Neural cell (in vitro differentiated cells): ENCODE results near the gene NCK1. TPM values are rescaled to one million over a fixed set of nuclear protein-coding genes. Genes with fewer than 3 reads are reported as not detected.

Source experiments
- H2AFZ ChIP-seq: fragments of 200-600, 300-800 bp; sonication (generic), shearing (Covaris generic); 2 replicates; pipeline ENCODE4 v1.6.0; 2014; ENCODE audit warnings: low read depth, mild to moderate bottlenecking, antibody characterized with exemption, low read length, moderate library complexity
- H3F3A ChIP-seq: fragments of 200-600 bp; shearing (Covaris generic); 2 replicates; pipeline ENCODE4 v1.6.1; 2016; ENCODE audit warnings: mild to moderate bottlenecking, moderate library complexity, mixed read lengths, antibody characterized with exemption, low read length; ENCODE audit not compliant: insufficient read depth, poor library complexity, severe bottlenecking
- H3K27ac ChIP-seq: fragments of 200-600, 300-800 bp; sonication (generic), shearing (Covaris generic); 2 replicates; pipeline ENCODE4 v1.5.1; 2014; ENCODE audit warnings: mild to moderate bottlenecking, low read length, moderate library complexity
- H3K27me3 ChIP-seq: fragments of 300-800, 200-600 bp; sonication (generic), shearing (Covaris generic); 2 replicates; pipeline ENCODE4 v1.6.0; 2014; ENCODE audit warnings: mild to moderate bottlenecking, low read depth, low read length, moderate library complexity; ENCODE audit not compliant: insufficient read depth
- H3K36me3 ChIP-seq: fragments of 300-800, 200-600 bp; sonication (generic), shearing (Covaris generic); 2 replicates; pipeline ENCODE4 v1.5.1; 2014; ENCODE audit warnings: mild to moderate bottlenecking, antibody characterized with exemption, low read length, moderate library complexity; ENCODE audit not compliant: insufficient read depth
- H3K4me2 ChIP-seq: fragments of 300-800, 200-600 bp; sonication (generic), shearing (Covaris generic); 2 replicates; pipeline ENCODE4 v1.6.0; 2014; ENCODE audit warnings: mild to moderate bottlenecking, low read length
- H3K4me3 ChIP-seq: fragments of 300-800, 200-600 bp; sonication (generic), shearing (Covaris generic); 2 replicates; pipeline ENCODE4 v1.5.1; 2014; ENCODE audit warnings: mild to moderate bottlenecking, low read length, moderate library complexity
- H3K79me2 ChIP-seq: fragments of 200-600 bp; shearing (Covaris generic); replicated peaks from 2 replicates; pipeline ENCODE4 v1.6.0; 2014; ENCODE audit warnings: mild to moderate bottlenecking, low read length, moderate library complexity; ENCODE audit not compliant: insufficient read depth
- H3K9ac ChIP-seq: fragments of 300-800, 200-600 bp; sonication (generic), shearing (Covaris generic); 2 replicates; pipeline ENCODE4 v1.6.1; 2016; ENCODE audit warnings: mild to moderate bottlenecking, low read length, mixed read lengths
- H3K9me2 ChIP-seq: fragments of 200-600 bp; shearing (Covaris generic); 2 replicates; pipeline ENCODE4 v1.6.1; 2016; ENCODE audit warnings: mild to moderate bottlenecking, low read length, mixed read lengths; ENCODE audit not compliant: insufficient read depth
- H3K9me3 ChIP-seq: fragments of 200-600, 300-800 bp; sonication (generic), shearing (Covaris generic); 2 replicates; pipeline ENCODE4 v1.6.1; 2016; ENCODE audit warnings: mild to moderate bottlenecking, mixed run types, low read length, moderate library complexity, mixed read lengths
- H4K20me1 ChIP-seq: fragments of 200-600 bp; shearing (Covaris generic); 2 replicates; pipeline ENCODE4 v1.6.1; 2016; ENCODE audit warnings: mild to moderate bottlenecking, mixed run types; ENCODE audit not compliant: insufficient read depth
- EP300 ChIP-seq: fragments of 450-650 bp; conservative IDR thresholded peaks from 2 replicates; pipeline ENCODE4 v1.6.1; 2014; ENCODE audit warnings: antibody characterized with exemption, mild to moderate bottlenecking, moderate library complexity; ENCODE audit not compliant: poor library complexity, severe bottlenecking
- EZH2 ChIP-seq: fragments of 200-600, 300-800 bp; shearing (Covaris generic), sonication (generic); IDR thresholded peaks from 2 replicates; pipeline ENCODE4 v1.6.1; 2014; ENCODE audit warnings: antibody characterized with exemption, low read length, borderline replicate concordance, mild to moderate bottlenecking; ENCODE audit not compliant: insufficient read depth, poor library complexity, severe bottlenecking
- MXI1 ChIP-seq: fragments of 450-650 bp; conservative IDR thresholded peaks from 2 replicates; pipeline ENCODE4 v1.6.1; 2014; ENCODE audit warnings: antibody characterized with exemption, mild to moderate bottlenecking; ENCODE audit not compliant: poor library complexity, severe bottlenecking
- POLR2AphosphoS5 ChIP-seq: IDR thresholded peaks from 2 replicates; pipeline ENCODE4 v1.6.1; 2012
- RAD21 ChIP-seq: fragments of 450-650 bp; conservative IDR thresholded peaks from 2 replicates; pipeline ENCODE4 v1.6.1; 2014; ENCODE audit warnings: antibody characterized with exemption, mild to moderate bottlenecking, moderate library complexity
- SMC3 ChIP-seq: fragments of 450-650 bp; conservative IDR thresholded peaks from 2 replicates; pipeline ENCODE4 v1.6.1; 2014; ENCODE audit warnings: antibody characterized with exemption, mild to moderate bottlenecking, moderate library complexity; ENCODE audit not compliant: poor library complexity
- TAF1 ChIP-seq: IDR thresholded peaks from 2 replicates; pipeline ENCODE4 v1.6.1; 2012; ENCODE audit warnings: low read depth
- polyA plus RNA-seq: library from polyadenylated mRNA; depleted of rRNA; stranded (reverse); fragments of >200 nt; gene quantifications from 2 replicates; pipeline ENCODE4 v1.2.3, GENCODE V29; 2014
- TF ChIP-seq, protein P1 (sequence below): IDR thresholded peaks from 2 replicates; pipeline ENCODE4 v1.6.1; 2012; ENCODE audit warnings: borderline replicate concordance
- TF ChIP-seq, protein P2 (sequence below): fragments of 450-650 bp; IDR thresholded peaks from 2 replicates; pipeline ENCODE4 v1.5.1; 2014; ENCODE audit warnings: antibody characterized with exemption, mild to moderate bottlenecking, moderate library complexity; ENCODE audit not compliant: poor library complexity, severe bottlenecking

The NCK1 gene
- polyA plus RNA-seq, 1 donor from 2014 or later: 21.5 TPM

DNA sequence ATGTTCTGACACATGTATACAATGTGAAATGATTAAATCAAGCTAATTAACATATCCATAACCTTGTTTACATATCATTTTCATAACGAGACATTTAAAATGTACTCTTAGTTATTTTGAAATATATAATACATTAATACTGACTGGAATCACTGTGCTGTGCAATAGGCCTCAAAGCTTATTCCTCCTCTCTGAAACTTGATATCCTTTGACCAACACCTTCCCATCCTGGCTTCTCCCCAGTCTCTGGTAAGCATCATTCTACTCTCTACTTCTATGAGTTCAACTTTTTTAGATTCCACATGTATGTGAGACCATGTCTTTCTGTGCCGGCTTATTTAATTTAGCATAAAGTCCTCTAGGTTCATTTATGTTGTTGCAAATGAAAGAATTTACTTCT, 48.7 kb downstream of the NCK1 start:
- Histone ChIP-seq H3F3A (no peaks in the 10 kb centered on the region), H3K27ac (no peak overlapping the region), H3K79me2 (peaks cover 12% of the 10 kb centered on the region), H2AFZ (no peak overlapping the region), H3K4me3 (no peak overlapping the region), H3K36me3 (no peaks in the 10 kb centered on the region), H3K27me3 (no peaks in the 10 kb centered on the region), H3K9me2 (no peaks in the 10 kb centered on the region), H3K9me3 (no peaks in the 10 kb centered on the region), H3K4me2 (no peak overlapping the region), H3K9ac (no peak overlapping the region), H4K20me1 (no peaks in the 10 kb centered on the region)
- TF ChIP-seq SMC3 (no peak), EZH2 (no peak), POLR2AphosphoS5 (no peak), MXI1 (no peak), EP300 (no peak), TAF1 (no peak), RAD21 (no peak)
- TF ChIP-seq, protein P1, sequence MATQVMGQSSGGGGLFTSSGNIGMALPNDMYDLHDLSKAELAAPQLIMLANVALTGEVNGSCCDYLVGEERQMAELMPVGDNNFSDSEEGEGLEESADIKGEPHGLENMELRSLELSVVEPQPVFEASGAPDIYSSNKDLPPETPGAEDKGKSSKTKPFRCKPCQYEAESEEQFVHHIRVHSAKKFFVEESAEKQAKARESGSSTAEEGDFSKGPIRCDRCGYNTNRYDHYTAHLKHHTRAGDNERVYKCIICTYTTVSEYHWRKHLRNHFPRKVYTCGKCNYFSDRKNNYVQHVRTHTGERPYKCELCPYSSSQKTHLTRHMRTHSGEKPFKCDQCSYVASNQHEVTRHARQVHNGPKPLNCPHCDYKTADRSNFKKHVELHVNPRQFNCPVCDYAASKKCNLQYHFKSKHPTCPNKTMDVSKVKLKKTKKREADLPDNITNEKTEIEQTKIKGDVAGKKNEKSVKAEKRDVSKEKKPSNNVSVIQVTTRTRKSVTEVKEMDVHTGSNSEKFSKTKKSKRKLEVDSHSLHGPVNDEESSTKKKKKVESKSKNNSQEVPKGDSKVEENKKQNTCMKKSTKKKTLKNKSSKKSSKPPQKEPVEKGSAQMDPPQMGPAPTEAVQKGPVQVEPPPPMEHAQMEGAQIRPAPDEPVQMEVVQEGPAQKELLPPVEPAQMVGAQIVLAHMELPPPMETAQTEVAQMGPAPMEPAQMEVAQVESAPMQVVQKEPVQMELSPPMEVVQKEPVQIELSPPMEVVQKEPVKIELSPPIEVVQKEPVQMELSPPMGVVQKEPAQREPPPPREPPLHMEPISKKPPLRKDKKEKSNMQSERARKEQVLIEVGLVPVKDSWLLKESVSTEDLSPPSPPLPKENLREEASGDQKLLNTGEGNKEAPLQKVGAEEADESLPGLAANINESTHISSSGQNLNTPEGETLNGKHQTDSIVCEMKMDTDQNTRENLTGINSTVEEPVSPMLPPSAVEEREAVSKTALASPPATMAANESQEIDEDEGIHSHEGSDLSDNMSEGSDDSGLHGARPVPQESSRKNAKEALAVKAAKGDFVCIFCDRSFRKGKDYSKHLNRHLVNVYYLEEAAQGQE: no peak
- TF ChIP-seq, protein P2, sequence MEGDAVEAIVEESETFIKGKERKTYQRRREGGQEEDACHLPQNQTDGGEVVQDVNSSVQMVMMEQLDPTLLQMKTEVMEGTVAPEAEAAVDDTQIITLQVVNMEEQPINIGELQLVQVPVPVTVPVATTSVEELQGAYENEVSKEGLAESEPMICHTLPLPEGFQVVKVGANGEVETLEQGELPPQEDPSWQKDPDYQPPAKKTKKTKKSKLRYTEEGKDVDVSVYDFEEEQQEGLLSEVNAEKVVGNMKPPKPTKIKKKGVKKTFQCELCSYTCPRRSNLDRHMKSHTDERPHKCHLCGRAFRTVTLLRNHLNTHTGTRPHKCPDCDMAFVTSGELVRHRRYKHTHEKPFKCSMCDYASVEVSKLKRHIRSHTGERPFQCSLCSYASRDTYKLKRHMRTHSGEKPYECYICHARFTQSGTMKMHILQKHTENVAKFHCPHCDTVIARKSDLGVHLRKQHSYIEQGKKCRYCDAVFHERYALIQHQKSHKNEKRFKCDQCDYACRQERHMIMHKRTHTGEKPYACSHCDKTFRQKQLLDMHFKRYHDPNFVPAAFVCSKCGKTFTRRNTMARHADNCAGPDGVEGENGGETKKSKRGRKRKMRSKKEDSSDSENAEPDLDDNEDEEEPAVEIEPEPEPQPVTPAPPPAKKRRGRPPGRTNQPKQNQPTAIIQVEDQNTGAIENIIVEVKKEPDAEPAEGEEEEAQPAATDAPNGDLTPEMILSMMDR: no peak

DNA sequence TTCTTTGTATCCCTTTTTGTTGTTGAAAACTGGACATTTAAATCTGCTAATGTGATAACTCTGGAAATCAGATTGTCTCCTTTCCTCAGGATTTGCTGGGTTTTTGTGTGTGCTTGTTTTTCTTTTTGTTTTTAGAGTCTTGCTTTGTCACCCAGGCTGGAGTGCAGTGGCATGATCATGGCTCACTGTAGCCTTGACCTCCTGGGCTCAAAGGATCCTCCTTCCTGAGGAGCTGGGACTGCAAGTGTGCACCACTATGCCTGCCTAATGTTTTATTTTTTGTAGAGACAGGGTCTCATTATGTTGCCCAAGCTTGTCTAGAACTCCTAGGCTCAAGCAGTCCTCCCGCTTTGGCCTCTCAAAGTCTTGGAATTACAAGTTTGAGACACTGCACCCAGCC, 51.2 kb downstream of the NCK1 start:
- H3F3A ChIP-seq: no peaks in the 10 kb centered on the region
- no peak overlapping the region for H3K27ac ChIP-seq
- no peak for TF ChIP-seq POLR2AphosphoS5
- no peak for TF ChIP-seq EP300
- no peak for TF ChIP-seq MXI1
- TF ChIP-seq, protein P1: no peak
- TF ChIP-seq RAD21: no peak
- no peak for TF ChIP-seq TAF1
- no peaks in the 10 kb centered on the region for H3K36me3 ChIP-seq
- no peaks in the 10 kb centered on the region for H3K27me3 ChIP-seq
- no peak overlapping the region for H3K9ac ChIP-seq
- H3K4me3 ChIP-seq: no peak overlapping the region
- no peaks in the 10 kb centered on the region for H4K20me1 ChIP-seq
- no peak overlapping the region for H3K4me2 ChIP-seq
- no peaks in the 10 kb centered on the region for H3K9me3 ChIP-seq
- no peaks in the 10 kb centered on the region for H3K9me2 ChIP-seq
- H3K79me2 ChIP-seq: peaks cover 7% of the 10 kb centered on the region
- no peak overlapping the region for H2AFZ ChIP-seq
